WERI-Rb-1 (cell line): Measurements from ENCODE around the gene HSPD1.

ENCODE experiments used
- DNase-seq: peaks from one replicate; pipeline ENCODE4 v3.0.0-alpha.2; 2020
- H3K27ac ChIP-seq: fragments of 250-450 bp; sonication (Bioruptor Pico); 2 replicates; pipeline ENCODE4 v1.5.1; 2020; ENCODE audit warnings: mild to moderate bottlenecking, moderate library complexity
- H3K27me3 ChIP-seq: fragments of 250-450 bp; sonication (Bioruptor Pico); 2 replicates; pipeline ENCODE4 v1.5.1; 2021; ENCODE audit warnings: mild to moderate bottlenecking, low read depth, moderate library complexity; ENCODE audit not compliant: insufficient read depth, severe bottlenecking
- H3K36me3 ChIP-seq: fragments of 250-450 bp; sonication (Bioruptor Pico); 2 replicates; pipeline ENCODE4 v1.5.1; 2020; ENCODE audit warnings: mild to moderate bottlenecking, moderate library complexity
- H3K4me3 ChIP-seq: 2 replicates; pipeline ENCODE4 v1.5.1; 2011; ENCODE audit warnings: low read depth, mild to moderate bottlenecking, control low read depth, low read length
- H3K9me3 ChIP-seq: fragments of 250-450 bp; sonication (Bioruptor Pico); 2 replicates; pipeline ENCODE4 v1.5.1; 2021; ENCODE audit warnings: mild to moderate bottlenecking, moderate library complexity; ENCODE audit not compliant: severe bottlenecking
- TF ChIP-seq, protein P1 (sequence below): IDR thresholded peaks from 2 replicates; pipeline ENCODE4 v1.5.1; 2011; ENCODE audit warnings: low read depth, mild to moderate bottlenecking, control low read depth, inconsistent platforms, low read length

The HSPD1 gene

DNA sequence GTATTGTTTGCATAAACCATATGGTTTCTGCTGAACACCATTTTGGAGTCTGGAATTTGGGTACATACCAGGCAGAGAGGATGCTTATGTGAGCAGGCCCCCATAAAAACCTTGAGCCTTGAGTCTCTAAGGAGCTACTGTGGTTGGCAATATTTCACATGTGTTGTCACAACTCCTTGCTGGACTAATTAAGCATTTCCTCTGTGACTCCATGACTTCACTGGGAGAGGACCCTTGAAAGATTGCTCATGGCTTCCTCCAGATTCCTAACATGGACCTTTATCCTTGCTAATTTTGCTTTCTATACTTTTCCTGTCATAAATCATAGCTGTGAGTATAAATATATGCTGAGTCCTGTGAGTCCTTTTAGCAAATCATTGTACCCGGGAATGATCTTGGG lies 53.9 kb downstream of the HSPD1 start:
- H3K4me3 ChIP-seq, result no peak overlapping the region
- TF ChIP-seq, protein P1, sequence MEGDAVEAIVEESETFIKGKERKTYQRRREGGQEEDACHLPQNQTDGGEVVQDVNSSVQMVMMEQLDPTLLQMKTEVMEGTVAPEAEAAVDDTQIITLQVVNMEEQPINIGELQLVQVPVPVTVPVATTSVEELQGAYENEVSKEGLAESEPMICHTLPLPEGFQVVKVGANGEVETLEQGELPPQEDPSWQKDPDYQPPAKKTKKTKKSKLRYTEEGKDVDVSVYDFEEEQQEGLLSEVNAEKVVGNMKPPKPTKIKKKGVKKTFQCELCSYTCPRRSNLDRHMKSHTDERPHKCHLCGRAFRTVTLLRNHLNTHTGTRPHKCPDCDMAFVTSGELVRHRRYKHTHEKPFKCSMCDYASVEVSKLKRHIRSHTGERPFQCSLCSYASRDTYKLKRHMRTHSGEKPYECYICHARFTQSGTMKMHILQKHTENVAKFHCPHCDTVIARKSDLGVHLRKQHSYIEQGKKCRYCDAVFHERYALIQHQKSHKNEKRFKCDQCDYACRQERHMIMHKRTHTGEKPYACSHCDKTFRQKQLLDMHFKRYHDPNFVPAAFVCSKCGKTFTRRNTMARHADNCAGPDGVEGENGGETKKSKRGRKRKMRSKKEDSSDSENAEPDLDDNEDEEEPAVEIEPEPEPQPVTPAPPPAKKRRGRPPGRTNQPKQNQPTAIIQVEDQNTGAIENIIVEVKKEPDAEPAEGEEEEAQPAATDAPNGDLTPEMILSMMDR, result no peak
- H3K9me3 ChIP-seq, result no peaks in the 10 kb centered on the region
- H3K27me3 ChIP-seq, result no peaks in the 10 kb centered on the region
- H3K36me3 ChIP-seq, result no peaks in the 10 kb centered on the region
- H3K27ac ChIP-seq, result no peak overlapping the region
- DNase-seq, result no peak

DNA sequence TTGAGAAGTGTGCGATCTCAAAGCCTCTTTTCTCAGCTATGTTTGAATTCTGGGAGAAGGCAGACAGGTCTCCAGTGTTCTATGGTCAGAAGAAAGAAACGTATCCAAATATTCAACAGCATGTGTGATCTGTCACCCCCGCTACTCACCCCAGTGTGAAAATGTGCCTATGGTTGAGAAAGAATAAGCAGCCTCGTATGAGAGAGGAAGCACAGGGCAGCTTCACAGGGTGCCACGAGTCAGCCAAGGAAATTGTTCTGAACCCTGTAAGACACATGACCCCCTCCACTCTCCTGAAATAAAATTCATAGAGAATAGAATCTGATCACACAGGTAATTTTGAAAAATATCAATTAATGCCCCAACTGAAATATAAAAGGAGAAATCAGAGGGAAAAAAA lies 56.8 kb downstream of the HSPD1 start:
- Histone ChIP-seq H3K27ac (no peak overlapping the region), H3K36me3 (no peaks in the 10 kb centered on the region), H3K4me3 (no peak overlapping the region), H3K9me3 (no peaks in the 10 kb centered on the region), H3K27me3 (no peaks in the 10 kb centered on the region)
- no peak for DNase-seq
- TF ChIP-seq, protein P1, result no peak

DNA sequence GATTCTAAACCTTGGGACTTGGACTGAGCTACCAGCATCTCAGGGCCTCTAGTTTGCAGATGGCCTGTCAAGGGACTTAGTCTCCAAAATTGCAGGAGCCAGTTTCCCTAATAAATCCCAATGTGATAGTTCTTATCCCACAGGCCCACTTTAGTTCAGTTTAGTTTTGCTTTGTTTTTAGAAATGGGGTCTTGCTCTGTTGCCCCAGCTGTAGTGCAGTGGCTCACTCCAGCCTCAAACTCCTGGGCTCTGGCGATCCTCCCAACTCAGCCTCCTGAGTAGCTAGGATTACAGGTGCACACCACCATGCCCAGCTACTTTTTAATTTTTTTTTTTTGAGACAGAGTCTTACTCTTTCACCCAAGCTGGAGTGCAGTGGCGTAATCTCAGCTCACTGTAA lies 62.3 kb downstream of the HSPD1 start:
- H3K36me3 ChIP-seq, result peaks cover 16% of the 10 kb centered on the region
- no peaks in the 10 kb centered on the region for H3K9me3 ChIP-seq
- no peak for DNase-seq
- no peak overlapping the region for H3K27ac ChIP-seq
- H3K27me3 ChIP-seq, result no peaks in the 10 kb centered on the region
- TF ChIP-seq, protein P1, result no peak
- no peak overlapping the region for H3K4me3 ChIP-seq
